Measurements from ENCODE around the gene PIGW.
"Not testable (repeated sequence)": the region's sequence is repeated elsewhere in the genome, so short reads cannot be mapped to it uniquely, and the experiment has no call there.

Gene PIGW

GRCh38 chr17:36500745-36501225, 34.0 kb upstream of the PIGW start:
- Histone ChIP-seq H3K4me3 (ENCODE audit: low read length) (no peak overlapping the region), H3K9me3 (ENCODE audit: insufficient read depth, low read depth, low read length) (no peaks in the 10 kb centered on the region), H3K4me1 (ENCODE audit: insufficient read depth, low read length) (no peaks in the 10 kb centered on the region), H3K9ac (ENCODE audit: low read depth, low read length) (no peak overlapping the region), H3K27me3 (ENCODE audit: insufficient read depth, low read length) (no peaks in the 10 kb centered on the region), H3K27ac (ENCODE audit: low read length) (no peak overlapping the region), H3K36me3 (ENCODE audit: insufficient read depth, low read depth, low read length) (peaks cover 97% of the 10 kb centered on the region)

GRCh38 chr17:36501351-36501750, 33.4 kb upstream of the PIGW start:
- Histone ChIP-seq H3K4me1 (ENCODE audit: insufficient read depth, low read length) (no peaks in the 10 kb centered on the region), H3K4me3 (ENCODE audit: low read length) (no peak overlapping the region), H3K9ac (ENCODE audit: low read depth, low read length) (no peak overlapping the region), H3K36me3 (ENCODE audit: insufficient read depth, low read depth, low read length) (peaks cover 97% of the 10 kb centered on the region), H3K9me3 (ENCODE audit: insufficient read depth, low read depth, low read length) (no peaks in the 10 kb centered on the region), H3K27me3 (ENCODE audit: insufficient read depth, low read length) (no peaks in the 10 kb centered on the region), H3K27ac (ENCODE audit: low read length) (no peak overlapping the region)

GRCh38 chr17:36501963-36502362, 32.8 kb upstream of the PIGW start:
- Histone ChIP-seq H3K9me3 (ENCODE audit: insufficient read depth, low read depth, low read length) (no peaks in the 10 kb centered on the region), H3K4me3 (ENCODE audit: low read length) (no peak overlapping the region), H3K27ac (ENCODE audit: low read length) (no peak overlapping the region), H3K4me1 (ENCODE audit: insufficient read depth, low read length) (no peaks in the 10 kb centered on the region), H3K9ac (ENCODE audit: low read depth, low read length) (no peak overlapping the region), H3K27me3 (ENCODE audit: insufficient read depth, low read length) (no peaks in the 10 kb centered on the region), H3K36me3 (ENCODE audit: insufficient read depth, low read depth, low read length) (peaks cover 98% of the 10 kb centered on the region)

GRCh38 chr17:36503456-36504155, 31.2 kb upstream of the PIGW start:
- H3K4me3 ChIP-seq (ENCODE audit: low read length) = no peak overlapping the region
- no peak overlapping the region for H3K9ac ChIP-seq (ENCODE audit: low read depth, low read length)
- H3K27ac ChIP-seq (ENCODE audit: low read length) = no peak overlapping the region
- no peaks in the 10 kb centered on the region for H3K9me3 ChIP-seq (ENCODE audit: insufficient read depth, low read depth, low read length)
- no peaks in the 10 kb centered on the region for H3K4me1 ChIP-seq (ENCODE audit: insufficient read depth, low read length)
- H3K27me3 ChIP-seq (ENCODE audit: insufficient read depth, low read length) = no peaks in the 10 kb centered on the region
- peaks cover 98% of the 10 kb centered on the region for H3K36me3 ChIP-seq (ENCODE audit: insufficient read depth, low read depth, low read length)

- no peaks in the 10 kb centered on the region for H3K4me1 ChIP-seq (ENCODE audit: insufficient read depth, low read length)
- H3K9ac ChIP-seq (ENCODE audit: low read depth, low read length) = no peak overlapping the region
- no peak overlapping the region for H3K4me3 ChIP-seq (ENCODE audit: low read length)
- H3K27ac ChIP-seq (ENCODE audit: low read length) = no peak overlapping the region
- H3K9me3 ChIP-seq (ENCODE audit: insufficient read depth, low read depth, low read length) = no peaks in the 10 kb centered on the region
- H3K27me3 ChIP-seq (ENCODE audit: insufficient read depth, low read length) = no peaks in the 10 kb centered on the region
- peaks cover 98% of the 10 kb centered on the region for H3K36me3 ChIP-seq (ENCODE audit: insufficient read depth, low read depth, low read length)
Observed at GRCh38 chr17:36504156-36504545, 30.6 kb upstream of the PIGW start.

GRCh38 chr17:36505171-36505570, 29.6 kb upstream of the PIGW start:
- Histone ChIP-seq H3K36me3 (ENCODE audit: insufficient read depth, low read depth, low read length) (peaks cover 99% of the 10 kb centered on the region), H3K9ac (ENCODE audit: low read depth, low read length) (no peak overlapping the region), H3K27ac (ENCODE audit: low read length) (no peak overlapping the region), H3K4me3 (ENCODE audit: low read length) (no peak overlapping the region), H3K27me3 (ENCODE audit: insufficient read depth, low read length) (no peaks in the 10 kb centered on the region), H3K4me1 (ENCODE audit: insufficient read depth, low read length) (no peaks in the 10 kb centered on the region), H3K9me3 (ENCODE audit: insufficient read depth, low read depth, low read length) (no peaks in the 10 kb centered on the region)

GRCh38 chr17:36506249-36506826, 28.4 kb upstream of the PIGW start:
- H3K4me3 ChIP-seq (ENCODE audit: low read length) = no peak overlapping the region
- H3K27me3 ChIP-seq (ENCODE audit: insufficient read depth, low read length) = no peaks in the 10 kb centered on the region
- H3K4me1 ChIP-seq (ENCODE audit: insufficient read depth, low read length) = no peaks in the 10 kb centered on the region
- no peaks in the 10 kb centered on the region for H3K9me3 ChIP-seq (ENCODE audit: insufficient read depth, low read depth, low read length)
- H3K27ac ChIP-seq (ENCODE audit: low read length) = no peak overlapping the region
- H3K9ac ChIP-seq (ENCODE audit: low read depth, low read length) = no peak overlapping the region
- H3K36me3 ChIP-seq (ENCODE audit: insufficient read depth, low read depth, low read length) = peaks cover 99% of the 10 kb centered on the region

GRCh38 chr17:36506831-36507230, 28.0 kb upstream of the PIGW start:
- Histone ChIP-seq H3K4me1 (ENCODE audit: insufficient read depth, low read length) (no peaks in the 10 kb centered on the region), H3K9me3 (ENCODE audit: insufficient read depth, low read depth, low read length) (no peaks in the 10 kb centered on the region), H3K27me3 (ENCODE audit: insufficient read depth, low read length) (no peaks in the 10 kb centered on the region), H3K9ac (ENCODE audit: low read depth, low read length) (no peak overlapping the region), H3K36me3 (ENCODE audit: insufficient read depth, low read depth, low read length) (peaks cover 100% of the 10 kb centered on the region), H3K4me3 (ENCODE audit: low read length) (no peak overlapping the region), H3K27ac (ENCODE audit: low read length) (no peak overlapping the region)

- no peak overlapping the region for H3K9ac ChIP-seq (ENCODE audit: low read depth, low read length)
- no peaks in the 10 kb centered on the region for H3K9me3 ChIP-seq (ENCODE audit: insufficient read depth, low read depth, low read length)
- H3K36me3 ChIP-seq (ENCODE audit: insufficient read depth, low read depth, low read length) = peaks cover 100% of the 10 kb centered on the region
- no peaks in the 10 kb centered on the region for H3K4me1 ChIP-seq (ENCODE audit: insufficient read depth, low read length)
- no peak overlapping the region for H3K27ac ChIP-seq (ENCODE audit: low read length)
- H3K27me3 ChIP-seq (ENCODE audit: insufficient read depth, low read length) = no peaks in the 10 kb centered on the region
- no peak overlapping the region for H3K4me3 ChIP-seq (ENCODE audit: low read length)
Observed at GRCh38 chr17:36507266-36507665, 27.5 kb upstream of the PIGW start.

- not testable (repeated sequence) for H3K4me3 ChIP-seq (ENCODE audit: low read length); H3K9me3 ChIP-seq (ENCODE audit: insufficient read depth, low read depth, low read length); H3K27ac ChIP-seq (ENCODE audit: low read length); H3K27me3 ChIP-seq (ENCODE audit: insufficient read depth, low read length); H3K9ac ChIP-seq (ENCODE audit: low read depth, low read length); H3K4me1 ChIP-seq (ENCODE audit: insufficient read depth, low read length)
- H3K36me3 ChIP-seq (ENCODE audit: insufficient read depth, low read depth, low read length) = peaks cover 100% of the 10 kb centered on the region
Observed at GRCh38 chr17:36508439-36508838, 26.3 kb upstream of the PIGW start.

DNA sequence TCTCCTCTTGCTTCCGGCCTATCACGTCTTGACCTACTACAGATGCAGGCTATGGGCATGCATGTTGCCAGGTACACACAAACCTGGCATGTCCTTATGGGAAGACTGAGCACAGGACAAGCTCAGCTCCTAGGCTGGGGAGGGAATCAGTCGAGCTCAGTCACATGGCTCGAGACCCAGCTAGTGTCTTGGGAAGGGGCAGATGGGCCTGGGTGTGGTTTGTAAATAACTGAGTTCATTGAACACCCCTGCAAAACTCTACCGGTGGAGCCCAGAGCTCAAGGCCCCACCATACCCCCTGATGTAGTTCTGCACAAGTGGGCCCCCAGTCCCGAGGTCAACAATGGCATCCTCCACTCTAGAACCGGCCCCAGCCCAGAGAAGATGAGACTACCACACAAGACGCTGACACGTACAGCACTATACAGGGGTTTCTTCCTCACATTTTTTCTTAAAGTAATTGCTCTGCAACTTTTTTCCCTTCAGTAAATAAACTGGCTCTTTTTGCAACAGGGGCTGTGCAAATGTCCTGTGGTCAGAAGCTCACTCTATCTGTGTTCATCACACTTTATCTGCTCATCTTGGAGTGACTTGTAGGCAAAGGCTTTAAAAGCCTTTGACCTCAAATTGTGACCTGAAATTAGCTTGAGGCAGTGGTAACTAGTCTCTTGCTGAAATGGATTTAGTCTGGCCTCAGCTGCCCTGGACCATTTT, 25.4 kb upstream of the PIGW start:
- no peak overlapping the region for H3K9ac ChIP-seq (ENCODE audit: low read depth, low read length)

DNA sequence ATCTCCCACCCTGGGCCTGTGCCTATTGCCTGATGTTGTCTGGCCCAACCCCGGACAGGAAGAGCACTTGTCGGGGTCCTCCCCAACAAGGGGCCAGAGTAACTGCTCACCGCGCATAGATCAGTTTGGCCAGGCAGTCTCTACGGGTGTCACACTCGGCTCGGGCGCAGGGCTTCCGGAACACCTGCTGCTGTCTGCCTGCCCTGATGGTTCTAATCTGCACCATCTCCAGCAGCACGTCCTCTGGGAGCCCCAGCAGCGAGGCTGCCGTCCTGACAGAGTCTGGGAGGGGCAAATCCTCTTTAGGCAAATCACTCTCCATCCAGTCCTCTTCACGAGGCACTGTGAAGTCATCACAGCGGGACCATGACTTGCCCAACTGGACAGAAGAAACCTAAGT, 24.2 kb upstream of the PIGW start:
- Histone ChIP-seq H3K9me3 (ENCODE audit: insufficient read depth, low read depth, low read length) (no peaks in the 10 kb centered on the region), H3K4me1 (ENCODE audit: insufficient read depth, low read length) (no peaks in the 10 kb centered on the region), H3K4me3 (ENCODE audit: low read length) (no peak overlapping the region), H3K36me3 (ENCODE audit: insufficient read depth, low read depth, low read length) (peaks cover 99% of the 10 kb centered on the region), H3K27me3 (ENCODE audit: insufficient read depth, low read length) (no peaks in the 10 kb centered on the region), H3K27ac (ENCODE audit: low read length) (no peak overlapping the region), H3K9ac (ENCODE audit: low read depth, low read length) (no peak overlapping the region)

More for the DNA sequence above, 25.4 kb upstream of the PIGW start:
- H3K9me3 ChIP-seq (ENCODE audit: insufficient read depth, low read depth, low read length) = no peaks in the 10 kb centered on the region
- H3K4me1 ChIP-seq (ENCODE audit: insufficient read depth, low read length) = no peaks in the 10 kb centered on the region
- H3K27ac ChIP-seq (ENCODE audit: low read length) = no peak overlapping the region
- H3K36me3 ChIP-seq (ENCODE audit: insufficient read depth, low read depth, low read length) = peaks cover 100% of the 10 kb centered on the region
- H3K27me3 ChIP-seq (ENCODE audit: insufficient read depth, low read length) = no peaks in the 10 kb centered on the region
- no peak overlapping the region for H3K4me3 ChIP-seq (ENCODE audit: low read length)
